DOHH2 (cell line): ENCODE results near the gene DCDC1.

Experiments used
- H3F3A ChIP-seq: fragments of 200-600 bp; sonication (generic), shearing (Covaris generic); 2 replicates; pipeline ENCODE4 v1.6.0; 2016; ENCODE audit warnings: antibody characterized with exemption, mild to moderate bottlenecking; ENCODE audit not compliant: control insufficient read depth, insufficient read depth
- H3K27ac ChIP-seq: fragments of 200-600 bp; sonication (generic); 2 replicates; pipeline ENCODE4 v1.5.1; 2014; ENCODE audit warnings: low read depth, mild to moderate bottlenecking, low read length, moderate library complexity
- H3K27me3 ChIP-seq: fragments of 200-600 bp; sonication (generic); 2 replicates; pipeline ENCODE4 v1.6.1; 2014; ENCODE audit warnings: mild to moderate bottlenecking, low read length, mixed read lengths; ENCODE audit not compliant: control insufficient read depth
- H3K36me3 ChIP-seq: fragments of 200-600 bp; sonication (generic); 2 replicates; pipeline ENCODE4 v1.6.1; 2014; ENCODE audit warnings: mild to moderate bottlenecking, low read length, moderate library complexity, mixed read lengths; ENCODE audit not compliant: control insufficient read depth
- H3K4me1 ChIP-seq: fragments of 200-600 bp; sonication (generic); 2 replicates; pipeline ENCODE4 v1.6.1; 2014; ENCODE audit warnings: mild to moderate bottlenecking, low read length, mixed read lengths; ENCODE audit not compliant: control insufficient read depth
- H3K4me2 ChIP-seq: fragments of 200-600 bp; sonication (generic); 2 replicates; pipeline ENCODE4 v1.6.0; 2014; ENCODE audit warnings: mild to moderate bottlenecking, low read length, moderate library complexity
- H3K4me3 ChIP-seq: fragments of 200-600 bp; sonication (generic); 2 replicates; pipeline ENCODE4 v1.5.1; 2014; ENCODE audit warnings: mild to moderate bottlenecking, low read length, mixed read lengths
- H3K79me2 ChIP-seq: fragments of 200-600 bp; sonication (generic); 2 replicates; pipeline ENCODE4 v1.6.1; 2014; ENCODE audit warnings: mild to moderate bottlenecking, low read length, mixed read lengths; ENCODE audit not compliant: control insufficient read depth
- H3K9me2 ChIP-seq: fragments of 200-600 bp; sonication (generic); replicated peaks from 2 replicates; pipeline ENCODE4 v1.6.1; 2014; ENCODE audit warnings: mild to moderate bottlenecking, low read length, mixed read lengths; ENCODE audit not compliant: control insufficient read depth
- H3K9me3 ChIP-seq: fragments of 200-600 bp; sonication (generic); 2 replicates; pipeline ENCODE4 v1.6.1; 2014; ENCODE audit warnings: antibody characterized with exemption, low read length, mixed read lengths; ENCODE audit not compliant: control insufficient read depth, insufficient read depth
- H4K20me1 ChIP-seq: fragments of 200-600 bp; sonication (generic); 2 replicates; pipeline ENCODE4 v1.6.0; 2014; ENCODE audit warnings: low read depth, mild to moderate bottlenecking, antibody characterized with exemption, low read length, moderate library complexity; ENCODE audit not compliant: control insufficient read depth, insufficient read depth
- EZH2phosphoT487 ChIP-seq: fragments of 200-600 bp; sonication (generic); IDR thresholded peaks from 2 replicates; pipeline ENCODE4 v1.6.1; 2017; ENCODE audit warnings: borderline replicate concordance, mild to moderate bottlenecking, antibody characterized with exemption, low read length, moderate library complexity, mixed read lengths
- TF ChIP-seq, protein P1 (sequence below): fragments of 200-600 bp; sonication (generic); IDR thresholded peaks from one replicate; pipeline ENCODE4 v1.5.1; 2014; ENCODE audit warnings: antibody characterized with exemption, mild to moderate bottlenecking, low read depth, low read length; ENCODE audit not compliant: poor library complexity, severe bottlenecking

The DCDC1 gene

GRCh38 chr11:31246451-31247165, 122.9 kb downstream of the DCDC1 start:
- Histone ChIP-seq H3K27me3 (peaks cover 5% of the 10 kb centered on the region; the same call in 1 of the 2 replicates), H3K4me3 (no peak overlapping the region), H3K27ac (no peak overlapping the region), H3K9me2 (no peaks in the 10 kb centered on the region), H3K36me3 (no peaks in the 10 kb centered on the region), H3K4me2 (no peak overlapping the region), H3K79me2 (no peaks in the 10 kb centered on the region), H3K9me3 (no peaks in the 10 kb centered on the region), H3F3A (no peaks in the 10 kb centered on the region), H4K20me1 (no peaks in the 10 kb centered on the region), H3K4me1 (no peaks in the 10 kb centered on the region)
- TF ChIP-seq, protein P1, sequence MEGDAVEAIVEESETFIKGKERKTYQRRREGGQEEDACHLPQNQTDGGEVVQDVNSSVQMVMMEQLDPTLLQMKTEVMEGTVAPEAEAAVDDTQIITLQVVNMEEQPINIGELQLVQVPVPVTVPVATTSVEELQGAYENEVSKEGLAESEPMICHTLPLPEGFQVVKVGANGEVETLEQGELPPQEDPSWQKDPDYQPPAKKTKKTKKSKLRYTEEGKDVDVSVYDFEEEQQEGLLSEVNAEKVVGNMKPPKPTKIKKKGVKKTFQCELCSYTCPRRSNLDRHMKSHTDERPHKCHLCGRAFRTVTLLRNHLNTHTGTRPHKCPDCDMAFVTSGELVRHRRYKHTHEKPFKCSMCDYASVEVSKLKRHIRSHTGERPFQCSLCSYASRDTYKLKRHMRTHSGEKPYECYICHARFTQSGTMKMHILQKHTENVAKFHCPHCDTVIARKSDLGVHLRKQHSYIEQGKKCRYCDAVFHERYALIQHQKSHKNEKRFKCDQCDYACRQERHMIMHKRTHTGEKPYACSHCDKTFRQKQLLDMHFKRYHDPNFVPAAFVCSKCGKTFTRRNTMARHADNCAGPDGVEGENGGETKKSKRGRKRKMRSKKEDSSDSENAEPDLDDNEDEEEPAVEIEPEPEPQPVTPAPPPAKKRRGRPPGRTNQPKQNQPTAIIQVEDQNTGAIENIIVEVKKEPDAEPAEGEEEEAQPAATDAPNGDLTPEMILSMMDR, result no peak
- TF ChIP-seq EZH2phosphoT487, result no peak

GRCh38 chr11:31243706-31244105, 125.8 kb downstream of the DCDC1 start:
- Histone ChIP-seq H3K4me2 (no peak overlapping the region), H3K27ac (no peak overlapping the region)

GRCh38 chr11:31240340-31240904, 129.1 kb downstream of the DCDC1 start:
- H4K20me1 ChIP-seq, result no peaks in the 10 kb centered on the region
- H3K27me3 ChIP-seq, result no peaks in the 10 kb centered on the region
- no peaks in the 10 kb centered on the region for H3K79me2 ChIP-seq
- no peak overlapping the region for H3K4me3 ChIP-seq
- TF ChIP-seq, protein P1, result peak; percentile 64
- no peak for TF ChIP-seq EZH2phosphoT487
- no peaks in the 10 kb centered on the region for H3K9me2 ChIP-seq
- H3K27ac ChIP-seq, result no peak overlapping the region
- no peaks in the 10 kb centered on the region for H3K4me1 ChIP-seq
- no peaks in the 10 kb centered on the region for H3F3A ChIP-seq
- no peaks in the 10 kb centered on the region for H3K36me3 ChIP-seq
- no peaks in the 10 kb centered on the region for H3K9me3 ChIP-seq
- H3K4me2 ChIP-seq, result no peak overlapping the region

More at GRCh38 chr11:31243706-31244105, 125.8 kb downstream of the DCDC1 start:
- H3K9me3 ChIP-seq, result no peaks in the 10 kb centered on the region
- TF ChIP-seq, protein P1, result no peak
- no peak for TF ChIP-seq EZH2phosphoT487
- no peaks in the 10 kb centered on the region for H3K36me3 ChIP-seq
- no peaks in the 10 kb centered on the region for H3K27me3 ChIP-seq
- no peak overlapping the region for H3K4me3 ChIP-seq
- H3K4me1 ChIP-seq, result no peaks in the 10 kb centered on the region
- no peaks in the 10 kb centered on the region for H3K79me2 ChIP-seq
- no peaks in the 10 kb centered on the region for H3K9me2 ChIP-seq
- no peaks in the 10 kb centered on the region for H4K20me1 ChIP-seq
- H3F3A ChIP-seq, result no peaks in the 10 kb centered on the region
